Thymus (tissue), 11 donors: ENCODE data around the gene WLS. TPM values are rescaled to one million over a fixed set of nuclear protein-coding genes. Genes with fewer than 3 reads are reported as not detected.
A peak's percentile ranks its signal among the peaks of the same experiment; 100 is the strongest.

Source experiments
- DNase-seq, 9 donors: peaks; one replicate each; pipeline ENCODE4 v3.0.0-alpha.2; 2013; ENCODE audit warnings: low spot score in 9 of 9, low read depth in 6 of 9, missing footprints in 1 of 9
- H3K27ac ChIP-seq, 2 donors: one replicate each; pipeline ENCODE4 v1.5.1; 2013; ENCODE audit warnings: control low read depth in 1 of 2, low read depth in 1 of 2, low read length in 1 of 2, mild to moderate bottlenecking in 1 of 2, moderate library complexity in 1 of 2
- H3K27me3 ChIP-seq, 2 donors: one replicate each; pipeline ENCODE4 v1.5.1; 2013; ENCODE audit warnings: low read length in 1 of 2; ENCODE audit not compliant: control insufficient read depth in 2 of 2, insufficient read depth in 1 of 2
- H3K36me3 ChIP-seq, 2 donors: one replicate each; pipeline ENCODE4 v1.5.1; 2013; ENCODE audit warnings: low read length in 1 of 2, mild to moderate bottlenecking in 1 of 2, moderate library complexity in 1 of 2; ENCODE audit not compliant: control insufficient read depth in 2 of 2, insufficient read depth in 2 of 2
- H3K4me1 ChIP-seq, 2 donors: one replicate each; pipeline ENCODE4 v1.5.1; 2013; ENCODE audit warnings: low read length in 2 of 2; ENCODE audit not compliant: control insufficient read depth in 2 of 2, insufficient read depth in 2 of 2
- H3K4me3 ChIP-seq, 2 donors: one replicate each; pipeline ENCODE4 v1.5.1; 2013; ENCODE audit warnings: low read length in 2 of 2, control low read depth in 1 of 2, mild to moderate bottlenecking in 1 of 2
- H3K9me3 ChIP-seq, 2 donors: one replicate each; pipeline ENCODE4 v1.5.1; 2013; ENCODE audit warnings: low read length in 1 of 2, mild to moderate bottlenecking in 1 of 2; ENCODE audit not compliant: control insufficient read depth in 2 of 2, insufficient read depth in 1 of 2
- WGBS: extraction: QIAGEN DNeasy Blood & Tissue Kit; methylation state at CpG from one replicate; pipeline ENCODE4 v1.1.7; 2013; 5-methylcytosine and 5-hydroxymethylcytosine counted together
- polyA plus RNA-seq: library from polyadenylated mRNA; stranded (reverse); fragments of 200-250 nt; gene quantifications from one replicate; pipeline ENCODE4 v1.2.3, GENCODE V29; 2013
- total RNA-seq: library from RNA; stranded (reverse); fragments of 120-200 nt; gene quantifications from one replicate; pipeline ENCODE4 v1.2.4, GENCODE V29; 2013
- donor health status: healthy.

Gene WLS
- total and polyA plus RNA-seq, 2 donors: 9.9 to 14.7 TPM

GRCh38 chr1:68210027-68210426 is 22.3 kb downstream of the WLS start:
- no peak for DNase-seq
- Histone ChIP-seq H3K4me1 (no peaks in the 10 kb centered on the region), H3K9me3 (no peaks in the 10 kb centered on the region), H3K27me3 (no peaks in the 10 kb centered on the region), H3K36me3 (no peaks in the 10 kb centered on the region), H3K27ac (no peak overlapping the region), H3K4me3 (no peak overlapping the region)

- H3K4me3 ChIP-seq: no peak overlapping the region
- no peaks in the 10 kb centered on the region for H3K4me1 ChIP-seq
- H3K27ac ChIP-seq: peak overlapping the region in 1 of 2 donors; percentile 9
- no peaks in the 10 kb centered on the region for H3K9me3 ChIP-seq
- no peaks in the 10 kb centered on the region for H3K27me3 ChIP-seq
- DNase-seq: no peak
- H3K36me3 ChIP-seq: no peaks in the 10 kb centered on the region
- 92% methylated on average over 3 of the region's 3 CpGs for WGBS
Measured at GRCh38 chr1:68206848-68207689, 25.3 kb downstream of the WLS start.

DNA sequence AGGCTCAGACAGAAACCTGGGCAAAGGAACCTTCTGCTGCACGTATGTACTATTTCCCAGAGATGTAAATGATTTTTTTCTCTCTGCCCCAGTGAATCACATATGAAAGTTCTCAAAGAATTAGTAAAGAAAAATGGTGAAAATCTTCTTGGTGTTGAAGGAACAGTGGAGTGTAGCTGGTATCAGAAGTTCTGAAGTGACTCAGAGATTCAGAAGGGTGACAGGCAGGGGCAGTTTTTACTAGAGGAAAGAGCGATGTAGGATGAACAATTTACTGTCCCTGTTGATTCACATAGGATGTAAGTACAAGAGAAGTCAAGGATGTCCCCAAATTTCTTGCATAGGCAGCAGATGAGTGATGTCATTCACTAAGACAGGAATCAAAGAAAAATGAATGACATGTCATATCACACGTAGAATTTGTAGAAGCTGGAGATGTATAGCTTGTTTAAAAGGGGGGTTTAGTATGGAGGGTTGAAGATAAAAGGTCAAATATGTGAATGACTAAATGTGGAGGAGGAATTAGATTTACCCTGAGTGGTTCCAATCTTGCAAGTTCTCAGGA is 26.4 kb downstream of the WLS start:
- Histone ChIP-seq H3K27ac (no peak overlapping the region), H3K4me1 (no peaks in the 10 kb centered on the region)
- no peak for DNase-seq

DNA sequence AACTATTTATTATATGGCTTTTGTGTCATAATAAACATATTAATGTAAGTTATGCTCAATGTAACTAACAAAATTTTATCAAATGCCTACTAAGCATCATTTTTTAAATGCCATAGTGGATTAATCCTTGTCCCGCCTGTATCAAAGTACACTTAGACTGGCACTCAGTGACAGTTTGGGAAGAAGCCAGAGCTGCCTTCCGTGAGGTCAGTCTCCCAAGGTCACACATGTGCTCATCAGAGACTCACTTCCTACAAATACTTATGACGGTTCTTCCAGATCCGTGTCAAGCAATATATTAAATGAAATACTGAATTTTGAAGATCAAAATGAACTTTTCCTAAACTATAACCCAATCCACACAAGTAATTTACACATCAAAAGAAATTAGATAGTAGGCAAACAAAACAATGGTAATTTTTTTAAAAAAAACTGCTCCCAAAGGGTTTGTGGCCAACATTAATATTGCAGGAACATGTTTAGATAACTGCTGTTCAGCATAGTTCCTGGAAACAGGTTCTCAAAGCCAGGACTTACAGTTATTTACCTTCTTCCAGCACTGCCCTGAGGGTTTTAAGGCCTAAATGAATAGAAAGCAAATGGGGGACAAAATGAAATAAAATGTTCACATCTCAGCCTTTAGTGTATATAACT is 27.2 kb downstream of the WLS start:
- no peak for DNase-seq
- Histone ChIP-seq H3K4me3 (no peak overlapping the region), H3K36me3 (no peaks in the 10 kb centered on the region), H3K27me3 (no peaks in the 10 kb centered on the region), H3K9me3 (no peaks in the 10 kb centered on the region), H3K4me1 (no peaks in the 10 kb centered on the region), H3K27ac (no peak overlapping the region)
- 94% methylated on average over 4 of the region's 4 CpGs for WGBS

More for the DNA sequence above, 26.4 kb downstream of the WLS start:
- no peaks in the 10 kb centered on the region for H3K36me3 ChIP-seq
- H3K4me3 ChIP-seq: no peak overlapping the region
- no peaks in the 10 kb centered on the region for H3K27me3 ChIP-seq
- WGBS: 89% methylated on average over 3 of the region's 3 CpGs
- H3K9me3 ChIP-seq: no peaks in the 10 kb centered on the region

DNA sequence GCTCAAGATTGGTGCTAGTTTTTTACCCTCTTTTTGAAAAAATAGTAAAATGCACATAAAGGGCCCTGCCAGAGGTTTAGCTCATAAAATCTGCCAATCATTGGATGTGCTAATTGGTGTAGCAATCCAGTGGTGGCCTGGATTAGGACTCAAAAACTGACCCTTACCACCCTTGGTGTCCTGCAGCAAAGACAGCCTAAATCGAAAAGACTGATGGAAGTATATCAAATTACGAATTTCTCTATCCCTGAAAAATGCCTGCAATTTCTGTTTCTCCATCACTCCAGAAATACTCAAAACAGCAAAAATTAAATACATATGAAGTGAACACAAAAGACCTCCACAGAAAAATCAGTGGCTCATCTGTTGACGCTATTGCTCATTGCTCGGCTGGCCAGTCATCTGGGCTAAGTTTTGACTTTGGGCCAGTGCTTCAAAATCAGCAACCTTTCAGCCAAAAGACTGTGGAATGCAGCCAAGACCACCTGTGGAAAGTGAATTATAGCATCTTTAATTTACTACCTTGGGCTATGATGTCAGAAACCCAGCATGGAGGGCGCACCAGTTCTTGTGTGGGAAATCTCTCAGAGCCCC is 30.0 kb downstream of the WLS start:
- H3K4me1 ChIP-seq: no peaks in the 10 kb centered on the region
- no peak for DNase-seq
- no peak overlapping the region for H3K27ac ChIP-seq
- no peaks in the 10 kb centered on the region for H3K27me3 ChIP-seq
- 84% methylated on average over 5 of the region's 5 CpGs for WGBS
- H3K4me3 ChIP-seq: no peak overlapping the region
- no peaks in the 10 kb centered on the region for H3K36me3 ChIP-seq
- H3K9me3 ChIP-seq: no peaks in the 10 kb centered on the region

GRCh38 chr1:68201546-68202238 is 30.6 kb downstream of the WLS start:
- H3K4me1 ChIP-seq: no peaks in the 10 kb centered on the region
- 92% methylated on average over 7 of the region's 7 CpGs for WGBS
- H3K9me3 ChIP-seq: no peaks in the 10 kb centered on the region
- H3K36me3 ChIP-seq: no peaks in the 10 kb centered on the region
- H3K27me3 ChIP-seq: no peaks in the 10 kb centered on the region
- H3K27ac ChIP-seq: no peak overlapping the region
- no peak for DNase-seq
- no peak overlapping the region for H3K4me3 ChIP-seq

- no peak overlapping the region for H3K27ac ChIP-seq
- no peaks in the 10 kb centered on the region for H3K9me3 ChIP-seq
- 91% methylated on average over 2 of the region's 2 CpGs for WGBS
- DNase-seq: no peak
- H3K4me1 ChIP-seq: no peaks in the 10 kb centered on the region
- H3K27me3 ChIP-seq: no peaks in the 10 kb centered on the region
- H3K4me3 ChIP-seq: no peak overlapping the region
- no peaks in the 10 kb centered on the region for H3K36me3 ChIP-seq
Measured at GRCh38 chr1:68199603-68200002, 32.7 kb downstream of the WLS start.

DNA sequence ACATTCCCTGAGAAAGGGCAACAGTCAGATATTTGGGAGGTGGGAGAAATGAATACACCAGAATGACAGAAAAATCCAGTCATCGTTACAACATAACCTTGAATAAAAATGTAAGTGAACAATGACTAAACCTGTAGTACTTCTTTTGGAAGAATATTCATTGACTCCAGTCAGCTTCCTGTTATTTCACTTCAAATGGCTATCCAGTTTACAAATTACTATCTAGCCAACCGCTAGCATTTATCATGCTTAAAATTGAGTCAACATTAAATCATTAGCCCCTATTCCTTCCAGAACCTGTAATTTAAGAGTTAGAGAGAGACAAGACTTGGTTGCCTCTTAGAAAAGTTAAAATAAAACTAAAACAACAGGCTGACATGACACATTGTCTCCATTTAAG is 33.6 kb downstream of the WLS start:
- H3K27ac ChIP-seq: no peak overlapping the region
- no peak for DNase-seq

More for the DNA sequence above, 33.6 kb downstream of the WLS start:
- Histone ChIP-seq H3K4me1 (no peaks in the 10 kb centered on the region), H3K27me3 (no peaks in the 10 kb centered on the region), H3K9me3 (no peaks in the 10 kb centered on the region), H3K36me3 (no peaks in the 10 kb centered on the region), H3K4me3 (no peak overlapping the region)
- WGBS: 98% methylated on average over 2 of the region's 2 CpGs
